ENCODE measurements around the gene LCE7A.

- TF ChIP-seq, protein P1, sequence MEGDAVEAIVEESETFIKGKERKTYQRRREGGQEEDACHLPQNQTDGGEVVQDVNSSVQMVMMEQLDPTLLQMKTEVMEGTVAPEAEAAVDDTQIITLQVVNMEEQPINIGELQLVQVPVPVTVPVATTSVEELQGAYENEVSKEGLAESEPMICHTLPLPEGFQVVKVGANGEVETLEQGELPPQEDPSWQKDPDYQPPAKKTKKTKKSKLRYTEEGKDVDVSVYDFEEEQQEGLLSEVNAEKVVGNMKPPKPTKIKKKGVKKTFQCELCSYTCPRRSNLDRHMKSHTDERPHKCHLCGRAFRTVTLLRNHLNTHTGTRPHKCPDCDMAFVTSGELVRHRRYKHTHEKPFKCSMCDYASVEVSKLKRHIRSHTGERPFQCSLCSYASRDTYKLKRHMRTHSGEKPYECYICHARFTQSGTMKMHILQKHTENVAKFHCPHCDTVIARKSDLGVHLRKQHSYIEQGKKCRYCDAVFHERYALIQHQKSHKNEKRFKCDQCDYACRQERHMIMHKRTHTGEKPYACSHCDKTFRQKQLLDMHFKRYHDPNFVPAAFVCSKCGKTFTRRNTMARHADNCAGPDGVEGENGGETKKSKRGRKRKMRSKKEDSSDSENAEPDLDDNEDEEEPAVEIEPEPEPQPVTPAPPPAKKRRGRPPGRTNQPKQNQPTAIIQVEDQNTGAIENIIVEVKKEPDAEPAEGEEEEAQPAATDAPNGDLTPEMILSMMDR (IDR thresholded peaks at IDR 0.05) = no peak
- TF ChIP-seq ZFX (IDR thresholded peaks at IDR 0.05; ENCODE audit: borderline replicate concordance) = no peak
These were observed 24.3 kb downstream of the LCE7A start for GRCh38 chr1:152884085-152884484.
